NCI-H524 (cell line): Measurements from ENCODE around the gene SURF6.
"Not testable (repeated sequence)": the region's sequence is repeated elsewhere in the genome, so short reads cannot be mapped to it uniquely, and the experiment has no call there.

Experiments
- DNase-seq, 2 experiments: peaks; one replicate each; lab custom pipeline; 2025; lab: John Stamatoyannopoulos, UW

SURF6 gene

DNA sequence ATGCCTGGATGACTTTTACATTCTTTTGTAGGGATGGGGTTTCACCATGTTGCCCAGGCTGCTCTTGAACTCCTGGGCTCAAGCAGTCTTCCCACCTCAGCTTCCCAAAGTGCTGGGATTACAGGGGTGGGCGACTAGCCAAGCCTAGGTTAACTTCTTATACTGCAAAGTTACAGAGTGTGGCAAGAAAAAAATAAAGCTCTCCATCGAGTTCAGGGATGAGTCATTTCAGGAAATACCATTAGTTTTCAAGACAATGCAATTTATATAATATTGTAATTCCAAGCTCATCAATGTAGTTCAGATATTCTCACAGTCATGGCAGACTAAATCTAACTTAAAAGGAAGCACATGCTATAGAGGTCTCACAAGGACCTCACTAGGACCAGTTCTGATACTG is 49.5 kb downstream of the SURF6 start:
- no peak for DNase-seq

DNA sequence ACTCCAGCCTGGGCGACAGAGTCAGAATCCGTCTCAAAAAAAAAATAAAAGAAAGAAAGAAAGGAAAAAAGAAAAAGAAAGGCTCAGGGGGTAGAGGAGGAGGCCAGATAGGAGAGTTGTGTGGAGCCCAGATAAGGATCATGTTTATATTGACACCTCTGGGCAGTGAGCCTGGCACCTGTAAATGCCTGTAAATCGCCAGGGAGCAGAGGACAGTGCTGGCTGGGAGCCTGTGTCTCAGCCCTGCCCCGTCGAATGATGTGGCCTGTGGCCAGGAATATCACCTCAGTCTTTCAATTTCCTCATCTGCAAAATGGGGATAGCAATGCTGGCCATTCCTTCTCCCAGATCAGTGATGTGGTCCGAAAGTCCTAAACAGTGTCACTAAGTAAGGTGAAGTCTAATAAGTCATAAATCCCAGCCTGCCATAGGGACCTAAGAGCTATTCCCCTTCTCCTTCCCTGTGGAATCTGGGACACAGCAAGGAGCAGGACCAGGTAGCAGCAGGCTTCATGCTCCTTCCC is 50.7 kb downstream of the SURF6 start:
- DNase-seq, result no peak

DNA sequence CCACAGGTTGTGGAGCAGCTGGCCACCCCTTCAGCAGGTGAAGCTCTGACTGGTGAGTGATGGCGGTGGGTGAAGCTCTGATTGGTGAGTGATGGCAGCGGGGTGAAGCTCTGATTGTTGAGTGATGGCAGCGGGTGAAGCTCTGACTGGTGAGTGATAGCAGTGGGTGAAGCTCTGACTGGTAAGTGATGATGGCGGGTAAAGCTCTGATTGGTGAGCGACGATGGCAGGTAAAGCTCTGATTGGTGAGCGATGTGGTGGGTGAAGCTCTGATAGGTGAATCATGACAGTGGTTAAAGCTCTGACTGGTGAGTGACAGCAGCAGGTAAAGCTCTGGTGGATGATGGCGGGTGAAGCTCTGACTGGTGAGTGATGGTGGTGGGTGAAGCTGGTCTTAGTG is 51.6 kb downstream of the SURF6 start:
- DNase-seq, result no peak

DNA sequence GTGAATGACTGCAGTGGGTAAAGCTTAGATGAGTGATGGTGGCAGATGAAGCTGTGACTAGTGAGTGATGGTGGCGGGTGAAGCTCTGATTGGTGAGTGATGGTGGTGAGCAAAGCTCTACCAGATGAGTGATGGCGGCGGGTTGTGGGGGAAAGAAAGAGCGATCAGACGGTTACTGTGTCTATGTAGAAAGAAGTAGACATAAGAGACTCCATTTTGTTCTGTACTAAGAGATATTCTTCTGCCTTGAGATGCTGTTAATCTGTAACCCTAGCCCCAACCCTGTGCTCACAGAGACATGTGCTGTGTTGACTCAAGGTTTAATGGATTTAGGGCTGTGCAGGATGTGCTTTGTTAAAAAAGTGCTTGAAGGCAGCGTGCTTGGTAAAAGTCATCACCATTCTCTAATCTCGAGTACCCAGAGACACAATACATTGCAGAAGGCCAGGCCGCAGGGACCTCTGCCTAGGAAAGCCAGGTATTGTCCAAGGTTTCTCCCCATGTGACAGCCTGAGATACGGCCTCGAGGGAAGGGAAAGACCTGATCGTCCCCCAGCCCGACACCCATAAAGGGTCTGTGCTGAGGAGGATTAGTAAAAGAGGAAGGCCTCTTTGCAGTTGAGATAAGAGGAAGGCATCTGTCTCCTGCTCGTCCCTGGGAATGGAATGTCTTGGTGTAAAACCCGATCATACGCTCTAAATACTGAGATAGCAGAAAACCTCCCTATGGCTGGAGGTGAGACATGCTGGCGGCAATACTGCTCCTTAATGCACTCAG is 52.5 kb downstream of the SURF6 start:
- DNase-seq, result not testable (repeated sequence)

DNA sequence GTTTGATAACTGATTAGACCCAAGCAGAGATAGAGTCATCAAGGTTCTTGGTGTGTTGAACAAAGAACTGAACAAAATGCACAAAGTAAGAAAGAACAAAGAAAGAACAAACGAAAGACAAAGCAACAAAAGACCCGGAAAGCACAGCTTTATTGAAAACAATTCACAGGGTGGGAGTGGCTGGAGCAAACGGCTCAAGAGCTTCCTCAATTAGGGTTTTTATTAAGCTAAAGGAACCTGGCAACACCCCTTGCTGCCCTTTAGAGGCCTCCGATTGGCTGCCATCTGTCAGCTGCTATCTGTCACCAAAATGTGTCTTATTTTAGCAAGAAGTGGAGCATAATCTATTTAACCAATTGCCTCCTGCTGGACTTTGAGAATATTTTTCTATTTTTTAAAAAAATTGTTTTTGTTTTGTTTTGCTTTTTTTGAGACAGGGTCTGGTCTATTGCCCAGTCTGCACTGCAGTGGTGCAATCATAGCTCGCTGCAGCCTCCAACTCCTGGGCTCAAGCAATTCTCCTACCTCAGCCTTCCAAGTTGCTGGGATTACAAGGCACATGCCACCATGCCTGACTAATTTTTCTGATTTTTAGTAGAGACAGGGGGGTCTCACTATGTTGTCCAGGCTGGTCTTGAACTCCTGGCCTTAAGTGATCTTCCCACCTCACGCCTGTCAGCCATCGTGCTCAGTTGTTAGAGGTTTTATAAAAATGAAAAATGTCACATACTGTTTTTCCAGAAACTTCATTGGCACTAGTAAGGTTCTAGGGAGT is 53.3 kb downstream of the SURF6 start:
- no peak for DNase-seq

DNA sequence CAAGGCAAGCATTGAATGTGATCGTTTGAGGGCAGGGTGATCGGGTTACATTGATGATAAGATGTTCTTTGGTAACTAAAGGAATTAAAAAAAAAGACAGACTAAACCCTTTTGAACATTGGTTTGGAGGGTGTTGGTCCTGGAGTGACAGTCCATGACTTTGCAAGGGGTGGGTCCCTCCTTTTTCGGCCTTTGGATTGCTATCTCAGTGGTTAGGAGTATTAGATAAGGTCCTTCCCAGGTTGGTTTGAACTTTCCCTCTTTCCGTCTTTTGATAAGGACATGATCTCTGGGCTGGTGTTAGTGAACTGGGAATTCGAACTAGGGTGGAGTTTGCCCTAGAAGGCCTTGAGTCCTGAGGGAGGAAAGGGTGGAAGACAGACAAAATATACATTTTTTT is 55.6 kb downstream of the SURF6 start:
- no peak for DNase-seq
